ENCODE data around the gene RABGAP1L.

DNA sequence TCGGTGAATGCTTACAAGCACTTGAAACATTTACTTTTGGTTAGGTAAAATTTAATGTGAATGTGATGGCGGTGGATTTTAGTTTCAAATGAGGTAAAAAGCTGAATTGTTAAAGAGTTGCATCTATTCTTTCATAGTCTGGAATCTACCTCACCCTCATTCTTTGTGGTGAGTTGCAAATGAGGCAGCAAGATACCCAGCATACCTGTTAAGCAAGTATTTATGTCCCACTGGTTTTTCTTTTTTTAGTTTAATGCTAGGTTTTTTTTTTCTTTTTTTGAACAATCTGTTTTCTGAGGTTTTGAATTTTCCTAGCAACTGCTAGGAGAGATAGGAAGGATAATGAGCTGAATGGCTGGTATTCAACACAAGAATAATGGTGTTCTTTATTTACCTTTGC lies 712.6 kb downstream of the RABGAP1L start:
- TF ChIP-seq, protein P1, sequence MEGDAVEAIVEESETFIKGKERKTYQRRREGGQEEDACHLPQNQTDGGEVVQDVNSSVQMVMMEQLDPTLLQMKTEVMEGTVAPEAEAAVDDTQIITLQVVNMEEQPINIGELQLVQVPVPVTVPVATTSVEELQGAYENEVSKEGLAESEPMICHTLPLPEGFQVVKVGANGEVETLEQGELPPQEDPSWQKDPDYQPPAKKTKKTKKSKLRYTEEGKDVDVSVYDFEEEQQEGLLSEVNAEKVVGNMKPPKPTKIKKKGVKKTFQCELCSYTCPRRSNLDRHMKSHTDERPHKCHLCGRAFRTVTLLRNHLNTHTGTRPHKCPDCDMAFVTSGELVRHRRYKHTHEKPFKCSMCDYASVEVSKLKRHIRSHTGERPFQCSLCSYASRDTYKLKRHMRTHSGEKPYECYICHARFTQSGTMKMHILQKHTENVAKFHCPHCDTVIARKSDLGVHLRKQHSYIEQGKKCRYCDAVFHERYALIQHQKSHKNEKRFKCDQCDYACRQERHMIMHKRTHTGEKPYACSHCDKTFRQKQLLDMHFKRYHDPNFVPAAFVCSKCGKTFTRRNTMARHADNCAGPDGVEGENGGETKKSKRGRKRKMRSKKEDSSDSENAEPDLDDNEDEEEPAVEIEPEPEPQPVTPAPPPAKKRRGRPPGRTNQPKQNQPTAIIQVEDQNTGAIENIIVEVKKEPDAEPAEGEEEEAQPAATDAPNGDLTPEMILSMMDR (IDR thresholded peaks at IDR 0.05; ENCODE audit: low read depth, low read length): no peak
- TF ChIP-seq EZH2phosphoT487 (IDR thresholded peaks at IDR 0.05; ENCODE audit: low read depth): no peak
